Left renal pelvis (tissue), 4 donors: ENCODE results near the gene MTA2. TPM values are rescaled to one million over a fixed set of nuclear protein-coding genes. Genes with fewer than 3 reads are reported as not detected.
A peak's percentile ranks its signal among the peaks of the same experiment; 100 is the strongest.

Experiments used
- DNase-seq, 4 donors: peaks; one replicate each; pipeline ENCODE4 v3.0.0-alpha.2; 2013; ENCODE audit warnings: low read depth in 4 of 4, low spot score in 3 of 4
- polyA plus RNA-seq, 4 donors: library from polyadenylated mRNA; unstranded; fragments of 120-200 nt; gene quantifications; one replicate each; pipeline ENCODE4 v1.2.1, GENCODE V29; 2013; ENCODE audit not compliant: insufficient read length in 4 of 4

MTA2 gene
- polyA plus RNA-seq, 4 donors = 83.7 to 106 (median 94.6) TPM

GRCh38 chr11:62548545-62549335, 52.9 kb downstream of the MTA2 start:
- no peak for DNase-seq

- DNase-seq = no peak
Observed at GRCh38 chr11:62547691-62548281, 53.9 kb downstream of the MTA2 start.

GRCh38 chr11:62546929-62547625, 54.6 kb downstream of the MTA2 start:
- no peak for DNase-seq

- DNase-seq = no peak
Observed at GRCh38 chr11:62546244-62546928, 55.3 kb downstream of the MTA2 start, which contains the start of gene AHNAK. AHNAK (minus strand) TSS chr11:62546806; CDS start chr11:62536098, 10,708 bp downstream.

GRCh38 chr11:62545437-62546243, 56.0 kb downstream of the MTA2 start:
- DNase-seq = peak; percentile 85 to 90 (median 86)

- DNase-seq = no peak
Observed at GRCh38 chr11:62544581-62545436, 56.9 kb downstream of the MTA2 start.

GRCh38 chr11:62543680-62544444, 57.8 kb downstream of the MTA2 start:
- no peak for DNase-seq

Other genes starting within 250 kb of the MTA2 start
- not detected for gene SCGB1A1, start 182.8 kb downstream of the MTA2 start, polyA plus RNA-seq
- gene AHNAK, start 55.1 kb downstream of the MTA2 start, polyA plus RNA-seq = 100 to 1,000 TPM; 189 to 439 (median 222) TPM
- 1,000 to 10,000 TPM; 1,909 to 2,321 (median 2,191) TPM for gene EEF1G, start 28.0 kb downstream of the MTA2 start, polyA plus RNA-seq
- 10 to 100 TPM; 18.7 to 25.0 (median 21.1) TPM for gene TUT1, start 10.3 kb downstream of the MTA2 start, polyA plus RNA-seq
- 10 to 100 TPM; 31.8 to 42.3 (median 38.6) TPM for gene EML3, start 10.9 kb upstream of the MTA2 start, polyA plus RNA-seq
- gene ROM1, start 11.4 kb upstream of the MTA2 start, polyA plus RNA-seq = 1 to 10 TPM; 3.1 to 6.9 (median 3.6) TPM
- gene B3GAT3, start 20.1 kb upstream of the MTA2 start, polyA plus RNA-seq = 10 to 100 TPM; 27.2 to 49.9 (median 29.8) TPM
- gene GANAB, start 44.7 kb upstream of the MTA2 start, polyA plus RNA-seq = 100 to 1,000 TPM; 363 to 404 (median 379) TPM
- 10 to 100 TPM; 15.7 to 21.6 (median 18.1) TPM for gene INTS5, start 51.4 kb upstream of the MTA2 start, polyA plus RNA-seq
- 10 to 100 TPM; 44.7 to 64.6 (median 53.5) TPM for gene C11orf98, start 63.3 kb upstream of the MTA2 start, polyA plus RNA-seq
- 1 to 10 TPM; 4.4 to 6.6 (median 6.0) TPM for gene CSKMT, start 63.4 kb upstream of the MTA2 start, polyA plus RNA-seq
- gene UQCC3, start 69.8 kb upstream of the MTA2 start, polyA plus RNA-seq = 10 to 100 TPM in 1 of 4 donors, 1 to 10 TPM in 3; 6.0 to 12.6 (median 7.6) TPM
- gene LBHD1, start 70.4 kb upstream of the MTA2 start, polyA plus RNA-seq = 1 to 10 TPM; 5.6 to 8.5 (median 6.1) TPM
- gene UBXN1, start 77.2 kb upstream of the MTA2 start, polyA plus RNA-seq = 100 to 1,000 TPM; 109 to 166 (median 156) TPM
- 1 to 10 TPM in 3 of 4 donors, under 1 TPM in 1; 0.92 to 9.5 (median 1.4) TPM for gene LRRN4CL, start 87.7 kb upstream of the MTA2 start, polyA plus RNA-seq
- gene BSCL2, start 105.6 kb upstream of the MTA2 start, polyA plus RNA-seq = 10 to 100 TPM; 48.7 to 71.0 (median 56.2) TPM
- 1 to 10 TPM; 1.5 to 2.4 (median 1.9) TPM for gene GNG3, start 105.8 kb upstream of the MTA2 start, polyA plus RNA-seq
- 10 to 100 TPM; 71.1 to 91.1 (median 84.8) TPM for gene HNRNPUL2, start 125.6 kb upstream of the MTA2 start, polyA plus RNA-seq
- 10 to 100 TPM; 38.8 to 46.5 (median 44.0) TPM for gene TTC9C, start 126.6 kb upstream of the MTA2 start, polyA plus RNA-seq
- 1 to 10 TPM; 3.9 to 8.9 (median 7.6) TPM for gene ZBTB3, start 152.3 kb upstream of the MTA2 start, polyA plus RNA-seq
- 100 to 1,000 TPM; 102 to 155 (median 145) TPM for gene POLR2G, start 159.7 kb upstream of the MTA2 start, polyA plus RNA-seq
- 10 to 100 TPM; 19.8 to 43.2 (median 26.6) TPM for gene TAF6L, start 169.5 kb upstream of the MTA2 start, polyA plus RNA-seq
- gene TMEM179B, start 185.5 kb upstream of the MTA2 start, polyA plus RNA-seq = 10 to 100 TPM; 38.8 to 68.4 (median 63.9) TPM
- 10 to 100 TPM; 19.4 to 31.0 (median 23.3) TPM for gene TMEM223, start 190.1 kb upstream of the MTA2 start, polyA plus RNA-seq
- 100 to 1,000 TPM; 109 to 125 (median 121) TPM for gene NXF1, start 203.6 kb upstream of the MTA2 start, polyA plus RNA-seq
- gene STX5, start 230.2 kb upstream of the MTA2 start, polyA plus RNA-seq = 10 to 100 TPM; 53.3 to 57.3 (median 55.5) TPM
- gene TEX54, start 231.0 kb upstream of the MTA2 start, polyA plus RNA-seq = under 1 TPM in 3 of 4 donors, not detected in 1; 0.32 to 0.63 (median 0.38) TPM
- gene WDR74, start 237.7 kb upstream of the MTA2 start, polyA plus RNA-seq = 10 to 100 TPM; 30.2 to 50.4 (median 35.3) TPM